ENCODE data around the gene ASPDH. TPM values are rescaled to one million over a fixed set of nuclear protein-coding genes. Genes with fewer than 3 reads are reported as not detected.

Gene ASPDH
- total RNA-seq, 6 experiments from 2014 or later = not detected

GRCh38 chr19:50546527-50547221 lies 33.0 kb upstream of the ASPDH start:
- no peaks in the 10 kb centered on the region for H3K4me1 Mint-ChIP-seq (ENCODE audit: low read depth)
- no peaks in the 10 kb centered on the region for H3K36me3 Mint-ChIP-seq (ENCODE audit: low read depth)
- peaks cover 6% of the 10 kb centered on the region for H3K27me3 Mint-ChIP-seq (ENCODE audit: insufficient read depth)
- no peak overlapping the region for H3K4me3 Mint-ChIP-seq
- H3K27ac Mint-ChIP-seq = no peak overlapping the region
- no peak for TF ChIP-seq CTCF (IDR thresholded peaks at IDR 0.05)
- DNase-seq = no peak
- H3K9me3 Mint-ChIP-seq = no peaks in the 10 kb centered on the region

DNA sequence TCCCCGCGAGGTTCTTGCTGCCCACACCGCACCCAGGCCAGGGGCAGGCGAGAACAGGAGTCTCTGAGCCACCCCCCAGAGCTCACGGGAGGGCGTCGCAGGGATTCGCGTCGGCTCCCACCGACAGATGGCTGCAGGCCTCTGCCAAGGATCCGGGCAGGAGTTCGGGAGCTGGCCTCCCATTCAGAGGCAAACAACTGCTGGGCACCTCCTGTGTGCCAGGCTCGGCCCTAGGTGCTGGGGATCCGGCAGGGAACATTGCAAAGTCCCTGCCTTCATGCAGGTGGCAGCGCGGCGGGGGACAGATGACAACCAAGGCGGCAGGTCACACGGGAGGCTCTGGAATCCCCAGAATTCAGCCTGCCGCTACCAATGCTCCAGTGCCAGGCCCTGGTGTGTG lies 29.2 kb upstream of the ASPDH start:
- Mint-ChIP-seq H3K4me3 (no peak overlapping the region), H3K4me1 (ENCODE audit: low read depth) (no peaks in the 10 kb centered on the region), H3K27ac (no peak overlapping the region), H3K9me3 (no peaks in the 10 kb centered on the region), H3K36me3 (ENCODE audit: low read depth) (no peaks in the 10 kb centered on the region), H3K27me3 (ENCODE audit: insufficient read depth) (peaks cover 3% of the 10 kb centered on the region; the same call in 1 of the 2 replicates)
- TF ChIP-seq CTCF (IDR thresholded peaks at IDR 0.05) = no peak
- DNase-seq = no peak

- peak; percentile 64 for DNase-seq
- H3K36me3 Mint-ChIP-seq (ENCODE audit: low read depth) = peaks cover 8% of the 10 kb centered on the region; the same call in 1 of the 2 replicates
- H3K27ac Mint-ChIP-seq = no peak overlapping the region
- H3K27me3 Mint-ChIP-seq (ENCODE audit: insufficient read depth) = peaks cover 6% of the 10 kb centered on the region
- no peaks in the 10 kb centered on the region; the same call in 1 of the 2 replicates for H3K4me1 Mint-ChIP-seq (ENCODE audit: low read depth)
- peaks cover 13% of the 10 kb centered on the region for H3K9me3 Mint-ChIP-seq
- TF ChIP-seq CTCF (IDR thresholded peaks at IDR 0.05) = peak; percentile 87
- H3K4me3 Mint-ChIP-seq = no peak overlapping the region
Observed at GRCh38 chr19:50537769-50538230, 24.1 kb upstream of the ASPDH start.

DNA sequence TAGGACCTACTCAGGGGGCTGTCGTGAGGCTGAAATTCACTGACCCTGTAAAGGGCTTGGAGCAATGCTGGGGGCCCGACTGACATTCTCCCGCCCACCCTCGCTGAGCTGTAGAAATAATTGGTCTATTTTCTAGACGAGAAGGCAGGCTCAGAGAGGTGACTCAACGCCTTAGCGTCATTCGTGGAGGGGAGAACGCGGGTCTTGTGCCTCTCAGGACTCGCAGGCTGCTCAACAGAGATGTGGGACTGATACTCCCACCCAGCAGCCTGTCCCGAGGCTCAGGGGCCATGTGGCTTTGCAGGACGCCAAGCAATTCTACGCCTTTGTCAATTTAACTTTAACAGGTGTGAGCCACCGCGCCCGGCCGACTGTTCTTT lies 23.6 kb upstream of the ASPDH start:
- H3K4me3 Mint-ChIP-seq = no peak overlapping the region
- peaks cover 10% of the 10 kb centered on the region; the same call in 1 of the 2 replicates for H3K36me3 Mint-ChIP-seq (ENCODE audit: low read depth)
- TF ChIP-seq CTCF (IDR thresholded peaks at IDR 0.05) = no peak
- H3K9me3 Mint-ChIP-seq = peaks cover 18% of the 10 kb centered on the region
- peaks cover 6% of the 10 kb centered on the region for H3K27me3 Mint-ChIP-seq (ENCODE audit: insufficient read depth)
- no peaks in the 10 kb centered on the region; the same call in 1 of the 2 replicates for H3K4me1 Mint-ChIP-seq (ENCODE audit: low read depth)
- no peak overlapping the region for H3K27ac Mint-ChIP-seq
- DNase-seq = no peak

DNA sequence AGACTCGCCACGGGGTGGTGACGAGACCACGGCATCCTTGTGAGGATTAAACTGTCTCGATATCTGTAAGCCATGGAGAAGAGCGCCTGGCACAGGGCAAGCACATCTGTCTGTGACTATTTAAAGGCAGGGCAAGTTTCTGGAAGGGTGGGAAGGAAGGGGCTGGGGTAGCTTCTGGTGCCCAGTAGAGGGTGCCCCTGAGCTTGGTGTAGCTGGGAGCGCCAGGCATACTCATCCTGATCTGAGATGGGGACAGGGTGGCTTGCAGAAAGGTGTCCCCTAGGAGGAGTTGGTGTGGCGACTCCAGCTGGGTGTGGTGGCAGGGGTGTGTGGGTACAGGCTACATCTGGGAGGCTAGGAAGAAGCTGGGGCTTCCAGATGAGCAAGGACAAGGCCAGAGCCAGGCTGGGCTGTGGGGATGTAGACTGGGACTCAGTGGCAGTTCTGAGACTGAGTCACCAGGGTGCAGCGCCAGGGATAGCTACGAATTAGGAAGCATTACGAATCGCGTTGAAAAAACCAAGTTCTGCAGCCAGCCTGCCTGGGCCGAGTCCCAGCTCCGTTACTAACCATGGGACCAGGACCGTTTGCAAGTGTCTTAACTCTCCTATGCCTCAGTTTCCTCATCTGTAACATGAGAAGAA lies 23.1 kb upstream of the ASPDH start:
- H3K27ac Mint-ChIP-seq = no peak overlapping the region
- H3K4me3 Mint-ChIP-seq = no peak overlapping the region
- no peak for DNase-seq
- H3K36me3 Mint-ChIP-seq (ENCODE audit: low read depth) = peaks cover 10% of the 10 kb centered on the region; the same call in 1 of the 2 replicates
- peaks cover 20% of the 10 kb centered on the region for H3K9me3 Mint-ChIP-seq
- H3K4me1 Mint-ChIP-seq (ENCODE audit: low read depth) = no peaks in the 10 kb centered on the region; the same call in 1 of the 2 replicates
- TF ChIP-seq CTCF (IDR thresholded peaks at IDR 0.05) = no peak; the same call in 1 of the 2 replicates
- peaks cover 7% of the 10 kb centered on the region for H3K27me3 Mint-ChIP-seq (ENCODE audit: insufficient read depth)

All from HFFc6 (cell line).